HuH-7.5 (cell line): ENCODE results near the gene ASPSCR1.

Experiments
- DNase-seq: peaks from one replicate; pipeline ENCODE4 v3.0.0; 2011; ENCODE audit warnings: low spot score

Gene ASPSCR1

GRCh38 chr17:81983011-81983638 lies 5.7 kb downstream of the ASPSCR1 start:
- DNase-seq: no peak

- DNase-seq: no peak
Measured at GRCh38 chr17:81983639-81984373, 6.4 kb downstream of the ASPSCR1 start.

- no peak for DNase-seq
Measured at GRCh38 chr17:81984773-81985410, 7.5 kb downstream of the ASPSCR1 start.

GRCh38 chr17:81986606-81987005 lies 9.2 kb downstream of the ASPSCR1 start:
- no peak for DNase-seq

- DNase-seq: no peak
Measured at GRCh38 chr17:81987161-81987770, 9.8 kb downstream of the ASPSCR1 start.

- no peak for DNase-seq
Measured at GRCh38 chr17:81990836-81991683, 13.6 kb downstream of the ASPSCR1 start.

- DNase-seq: no peak
Measured at GRCh38 chr17:81991684-81992305, 14.4 kb downstream of the ASPSCR1 start.

GRCh38 chr17:81992306-81993102 lies 15.1 kb downstream of the ASPSCR1 start:
- no peak for DNase-seq

GRCh38 chr17:81993729-81994592 lies 16.5 kb downstream of the ASPSCR1 start:
- DNase-seq: no peak

- no peak for DNase-seq
Measured at GRCh38 chr17:81994593-81995462, 17.4 kb downstream of the ASPSCR1 start.

- no peak for DNase-seq
Measured at GRCh38 chr17:81995463-81996231, 18.2 kb downstream of the ASPSCR1 start.

- DNase-seq: no peak
Measured at GRCh38 chr17:81996232-81996756, 18.9 kb downstream of the ASPSCR1 start.

GRCh38 chr17:81996757-81997441 lies 19.5 kb downstream of the ASPSCR1 start:
- no peak for DNase-seq

GRCh38 chr17:81998212-81998611 lies 20.8 kb downstream of the ASPSCR1 start:
- no peak for DNase-seq

- DNase-seq: no peak
Measured at GRCh38 chr17:81998691-81999438, 21.4 kb downstream of the ASPSCR1 start.

GRCh38 chr17:81999587-81999975 lies 22.2 kb downstream of the ASPSCR1 start:
- no peak for DNase-seq
